Measurements from ENCODE around the gene NTN5.

The NTN5 gene

GRCh38 chr19:48628486-48629296, 44.1 kb downstream of the NTN5 start:
- DNase-seq (ENCODE audit: extremely low spot score): no peak
- ChIA-PET CTCF (interaction anchor here (0.8 to 1.2 kb wide), 2 partner anchors 12 to 113 kb away, joined by 3 read pairs; no protein-coding TSS in a partner anchor), POLR2A (no interaction called here)
- no peak for TF ChIP-seq CTCF (IDR thresholded peaks at IDR 0.05; ENCODE audit: control extremely low read depth, extremely low read depth, low read depth, missing control alignments)

DNA sequence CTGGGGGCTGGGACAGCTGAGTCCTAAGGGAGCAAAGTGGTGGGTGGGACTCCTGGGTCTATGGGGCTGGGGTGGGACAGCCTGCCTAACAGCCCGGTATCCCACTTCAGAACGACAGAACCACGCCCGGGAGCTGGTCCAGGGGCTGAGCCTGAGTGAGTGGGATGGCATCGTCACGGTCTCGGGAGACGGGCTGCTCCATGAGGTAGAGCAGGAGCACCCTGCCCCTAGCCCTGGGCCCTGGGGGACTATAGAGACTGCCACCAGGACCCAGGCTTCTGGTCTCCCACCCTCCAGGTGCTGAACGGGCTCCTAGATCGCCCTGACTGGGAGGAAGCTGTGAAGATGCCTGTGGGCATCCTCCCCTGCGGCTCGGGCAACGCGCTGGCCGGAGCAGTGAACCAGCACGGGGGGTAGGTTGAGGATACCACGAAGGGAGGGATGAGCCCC, 44.9 kb downstream of the NTN5 start:
- no peak for TF ChIP-seq CTCF (IDR thresholded peaks at IDR 0.05; ENCODE audit: control extremely low read depth, extremely low read depth, low read depth, missing control alignments)
- DNase-seq (ENCODE audit: extremely low spot score): no peak
- POLR2A ChIA-PET: no interaction called here
- CTCF ChIA-PET: interaction anchor here (0.8 to 1.4 kb wide), 3 partner anchors 11 to 138 kb away, joined by 3 read pairs; no protein-coding TSS in a partner anchor

DNA sequence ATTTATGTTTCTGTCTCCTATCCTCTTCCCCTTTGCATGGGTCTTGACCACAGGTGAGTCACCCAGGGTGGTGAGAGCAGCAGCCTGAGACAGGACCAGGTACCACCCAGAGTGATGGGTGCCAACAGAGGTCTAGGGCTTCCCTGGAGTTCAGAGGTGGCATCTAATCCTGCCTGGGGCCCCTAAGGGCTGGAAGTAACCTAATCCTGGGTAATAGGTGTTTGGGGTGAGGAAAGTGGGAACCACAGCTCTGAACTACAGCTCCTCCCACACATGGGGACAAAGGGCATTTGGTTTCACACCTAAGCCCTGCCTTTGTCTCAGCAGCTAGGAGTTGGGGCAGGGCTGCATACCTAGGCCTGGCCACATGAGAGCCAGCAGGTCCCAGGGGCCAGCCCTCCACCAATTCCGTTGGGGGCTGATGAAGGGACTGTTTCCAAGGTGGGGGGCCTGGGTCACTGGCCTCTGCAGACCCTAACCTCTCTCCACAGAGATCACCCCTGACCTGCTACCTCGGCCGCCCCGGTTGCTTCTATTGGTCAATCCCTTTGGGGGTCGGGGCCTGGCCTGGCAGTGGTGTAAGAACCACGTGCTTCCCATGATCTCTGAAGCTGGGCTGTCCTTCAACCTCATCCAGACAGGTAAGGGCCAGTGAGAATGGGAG, 45.5 kb downstream of the NTN5 start:
- no peak for TF ChIP-seq CTCF (IDR thresholded peaks at IDR 0.05; ENCODE audit: control extremely low read depth, extremely low read depth, low read depth, missing control alignments)
- CTCF ChIA-PET: interaction anchor here (1.2 to 1.4 kb wide), 2 partner anchors 112 to 138 kb away, joined by 3 read pairs; no protein-coding TSS in a partner anchor
- DNase-seq (ENCODE audit: extremely low spot score): no peak
- POLR2A ChIA-PET: no interaction called here

DNA sequence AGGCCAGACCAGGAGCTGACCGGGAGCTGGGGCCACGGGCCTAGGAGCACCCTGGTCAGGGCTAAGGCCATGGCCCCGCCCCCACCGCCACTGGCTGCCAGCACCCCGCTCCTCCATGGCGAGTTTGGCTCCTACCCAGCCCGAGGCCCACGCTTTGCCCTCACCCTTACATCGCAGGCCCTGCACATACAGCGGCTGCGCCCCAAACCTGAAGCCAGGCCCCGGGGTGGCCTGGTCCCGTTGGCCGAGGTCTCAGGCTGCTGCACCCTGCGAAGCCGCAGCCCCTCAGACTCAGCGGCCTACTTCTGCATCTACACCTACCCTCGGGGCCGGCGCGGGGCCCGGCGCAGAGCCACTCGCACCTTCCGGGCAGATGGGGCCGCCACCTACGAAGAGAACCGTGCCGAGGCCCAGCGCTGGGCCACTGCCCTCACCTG, 46.9 kb downstream of the NTN5 start:
- ChIA-PET POLR2A (no interaction called here), CTCF (interaction anchor here (3.9 kb wide), 1 partner anchor 8 kb away, joined by 20 read pairs; no protein-coding TSS in a partner anchor)
- TF ChIP-seq CTCF (IDR thresholded peaks at IDR 0.05; ENCODE audit: control extremely low read depth, extremely low read depth, low read depth, missing control alignments): no peak
- no peak for DNase-seq (ENCODE audit: extremely low spot score)

GRCh38 chr19:48624791-48625723, 47.8 kb downstream of the NTN5 start:
- no peak for DNase-seq (ENCODE audit: extremely low spot score)
- POLR2A ChIA-PET: no interaction called here

More at GRCh38 chr19:48624791-48625723, 47.8 kb downstream of the NTN5 start:
- CTCF ChIA-PET: interaction anchor here (1.1 to 3.9 kb wide), 2 partner anchors 9 to 136 kb away, joined by 3 to 20 read pairs; no protein-coding TSS in a partner anchor
- TF ChIP-seq CTCF (IDR thresholded peaks at IDR 0.05; ENCODE audit: control extremely low read depth, extremely low read depth, low read depth, missing control alignments): no peak
